Measurements from ENCODE around the gene VIPAS39.

DNA sequence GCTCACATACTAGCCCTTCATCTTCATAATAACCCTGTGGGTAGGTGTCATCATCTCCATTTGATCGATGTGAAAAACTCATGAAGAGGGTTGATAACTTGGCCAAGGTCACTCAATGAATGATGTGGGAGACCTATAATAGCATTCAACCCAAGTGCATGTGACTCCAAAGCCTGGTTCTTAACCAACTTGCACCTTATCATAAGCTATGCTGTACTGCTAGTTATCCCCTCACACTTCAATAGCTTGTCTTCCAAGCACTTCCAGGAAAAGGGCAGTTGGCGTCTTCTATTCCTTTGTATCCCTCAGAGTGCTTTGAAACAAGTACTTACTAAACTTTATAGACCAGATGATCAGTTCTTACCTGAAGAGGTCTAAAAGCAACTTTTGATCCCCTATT lies 15.2 kb downstream of the VIPAS39 start:
- TF ChIP-seq, protein P1, sequence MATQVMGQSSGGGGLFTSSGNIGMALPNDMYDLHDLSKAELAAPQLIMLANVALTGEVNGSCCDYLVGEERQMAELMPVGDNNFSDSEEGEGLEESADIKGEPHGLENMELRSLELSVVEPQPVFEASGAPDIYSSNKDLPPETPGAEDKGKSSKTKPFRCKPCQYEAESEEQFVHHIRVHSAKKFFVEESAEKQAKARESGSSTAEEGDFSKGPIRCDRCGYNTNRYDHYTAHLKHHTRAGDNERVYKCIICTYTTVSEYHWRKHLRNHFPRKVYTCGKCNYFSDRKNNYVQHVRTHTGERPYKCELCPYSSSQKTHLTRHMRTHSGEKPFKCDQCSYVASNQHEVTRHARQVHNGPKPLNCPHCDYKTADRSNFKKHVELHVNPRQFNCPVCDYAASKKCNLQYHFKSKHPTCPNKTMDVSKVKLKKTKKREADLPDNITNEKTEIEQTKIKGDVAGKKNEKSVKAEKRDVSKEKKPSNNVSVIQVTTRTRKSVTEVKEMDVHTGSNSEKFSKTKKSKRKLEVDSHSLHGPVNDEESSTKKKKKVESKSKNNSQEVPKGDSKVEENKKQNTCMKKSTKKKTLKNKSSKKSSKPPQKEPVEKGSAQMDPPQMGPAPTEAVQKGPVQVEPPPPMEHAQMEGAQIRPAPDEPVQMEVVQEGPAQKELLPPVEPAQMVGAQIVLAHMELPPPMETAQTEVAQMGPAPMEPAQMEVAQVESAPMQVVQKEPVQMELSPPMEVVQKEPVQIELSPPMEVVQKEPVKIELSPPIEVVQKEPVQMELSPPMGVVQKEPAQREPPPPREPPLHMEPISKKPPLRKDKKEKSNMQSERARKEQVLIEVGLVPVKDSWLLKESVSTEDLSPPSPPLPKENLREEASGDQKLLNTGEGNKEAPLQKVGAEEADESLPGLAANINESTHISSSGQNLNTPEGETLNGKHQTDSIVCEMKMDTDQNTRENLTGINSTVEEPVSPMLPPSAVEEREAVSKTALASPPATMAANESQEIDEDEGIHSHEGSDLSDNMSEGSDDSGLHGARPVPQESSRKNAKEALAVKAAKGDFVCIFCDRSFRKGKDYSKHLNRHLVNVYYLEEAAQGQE (IDR thresholded peaks at IDR 0.05), result no peak
- TF ChIP-seq, protein P2, sequence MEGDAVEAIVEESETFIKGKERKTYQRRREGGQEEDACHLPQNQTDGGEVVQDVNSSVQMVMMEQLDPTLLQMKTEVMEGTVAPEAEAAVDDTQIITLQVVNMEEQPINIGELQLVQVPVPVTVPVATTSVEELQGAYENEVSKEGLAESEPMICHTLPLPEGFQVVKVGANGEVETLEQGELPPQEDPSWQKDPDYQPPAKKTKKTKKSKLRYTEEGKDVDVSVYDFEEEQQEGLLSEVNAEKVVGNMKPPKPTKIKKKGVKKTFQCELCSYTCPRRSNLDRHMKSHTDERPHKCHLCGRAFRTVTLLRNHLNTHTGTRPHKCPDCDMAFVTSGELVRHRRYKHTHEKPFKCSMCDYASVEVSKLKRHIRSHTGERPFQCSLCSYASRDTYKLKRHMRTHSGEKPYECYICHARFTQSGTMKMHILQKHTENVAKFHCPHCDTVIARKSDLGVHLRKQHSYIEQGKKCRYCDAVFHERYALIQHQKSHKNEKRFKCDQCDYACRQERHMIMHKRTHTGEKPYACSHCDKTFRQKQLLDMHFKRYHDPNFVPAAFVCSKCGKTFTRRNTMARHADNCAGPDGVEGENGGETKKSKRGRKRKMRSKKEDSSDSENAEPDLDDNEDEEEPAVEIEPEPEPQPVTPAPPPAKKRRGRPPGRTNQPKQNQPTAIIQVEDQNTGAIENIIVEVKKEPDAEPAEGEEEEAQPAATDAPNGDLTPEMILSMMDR (IDR thresholded peaks at IDR 0.05; ENCODE audit: low read depth, low read length, missing input control), result no peak
- TF ChIP-seq JUND (IDR thresholded peaks at IDR 0.05) (no peak), RXRA (IDR thresholded peaks at IDR 0.05) (no peak), FOXA2 (IDR thresholded peaks at IDR 0.05) (no peak), FOXA1 (IDR thresholded peaks at IDR 0.05) (no peak), EGR1 (IDR thresholded peaks at IDR 0.05; ENCODE audit: low read depth in 2 of 2) (no peak), YY1 (IDR thresholded peaks at IDR 0.05) (no peak), TAF1 (conservative IDR thresholded peaks at IDR 0.05) (no peak), NR2F2 (IDR thresholded peaks at IDR 0.05) (no peak)
- TF ChIP-seq, protein P3, sequence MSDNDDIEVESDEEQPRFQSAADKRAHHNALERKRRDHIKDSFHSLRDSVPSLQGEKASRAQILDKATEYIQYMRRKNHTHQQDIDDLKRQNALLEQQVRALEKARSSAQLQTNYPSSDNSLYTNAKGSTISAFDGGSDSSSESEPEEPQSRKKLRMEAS (IDR thresholded peaks at IDR 0.05), result no peak
- TF ChIP-seq, protein P4, sequence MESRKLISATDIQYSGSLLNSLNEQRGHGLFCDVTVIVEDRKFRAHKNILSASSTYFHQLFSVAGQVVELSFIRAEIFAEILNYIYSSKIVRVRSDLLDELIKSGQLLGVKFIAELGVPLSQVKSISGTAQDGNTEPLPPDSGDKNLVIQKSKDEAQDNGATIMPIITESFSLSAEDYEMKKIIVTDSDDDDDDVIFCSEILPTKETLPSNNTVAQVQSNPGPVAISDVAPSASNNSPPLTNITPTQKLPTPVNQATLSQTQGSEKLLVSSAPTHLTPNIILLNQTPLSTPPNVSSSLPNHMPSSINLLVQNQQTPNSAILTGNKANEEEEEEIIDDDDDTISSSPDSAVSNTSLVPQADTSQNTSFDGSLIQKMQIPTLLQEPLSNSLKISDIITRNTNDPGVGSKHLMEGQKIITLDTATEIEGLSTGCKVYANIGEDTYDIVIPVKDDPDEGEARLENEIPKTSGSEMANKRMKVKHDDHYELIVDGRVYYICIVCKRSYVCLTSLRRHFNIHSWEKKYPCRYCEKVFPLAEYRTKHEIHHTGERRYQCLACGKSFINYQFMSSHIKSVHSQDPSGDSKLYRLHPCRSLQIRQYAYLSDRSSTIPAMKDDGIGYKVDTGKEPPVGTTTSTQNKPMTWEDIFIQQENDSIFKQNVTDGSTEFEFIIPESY (IDR thresholded peaks at IDR 0.05), result no peak
